WTC11 (cell line): ENCODE results near the gene NDUFAF2. TPM values are rescaled to one million over a fixed set of nuclear protein-coding genes. Genes with fewer than 3 reads are reported as not detected.

Experiments
- ATAC-seq: fragments of 200-7000 bp; cut with Tn5 transposase; 2 replicates; pipeline ENCODE4 v1.10.0; 2021; ENCODE audit warnings: mild to moderate bottlenecking, moderate library complexity
- CTCF ChIA-PET: fragments of 300-600 bp; sonication (Branson Sonifier 250); formaldehyde crosslinking; loops from one replicate; lab custom pipeline; 2021; ENCODE audit warnings: antibody characterized with exemption; lab: Charles Lee
- POLR2A ChIA-PET: fragments of 350-600 bp; sonication (Branson Sonifier 250); formaldehyde crosslinking; loops from one replicate; lab custom pipeline; 2021; ENCODE audit warnings: antibody characterized with exemption; lab: Charles Lee
- DNase-seq: peaks from one replicate; pipeline ENCODE4 v3.0.0; 2021; ENCODE audit warnings: low spot score
- H3K27ac Mint-ChIP-seq: 2 replicates; pipeline ENCODE4 v1.8.0; 2021; ENCODE audit warnings: mixed read lengths
- H3K27me3 Mint-ChIP-seq: 2 replicates; pipeline ENCODE4 v1.8.0; 2021; ENCODE audit warnings: low read depth, mild to moderate bottlenecking, moderate library complexity, mixed read lengths
- H3K36me3 Mint-ChIP-seq: 2 replicates; pipeline ENCODE4 v1.8.0; 2021; ENCODE audit warnings: mixed read lengths
- H3K4me1 Mint-ChIP-seq: 2 replicates; pipeline ENCODE4 v1.8.0; 2022; ENCODE audit warnings: mixed read lengths
- H3K4me3 Mint-ChIP-seq: 2 replicates; pipeline ENCODE4 v1.8.0; 2021; ENCODE audit warnings: mild to moderate bottlenecking, moderate library complexity, mixed read lengths
- H3K9me3 Mint-ChIP-seq: 2 replicates; pipeline ENCODE4 v1.8.0; 2021; ENCODE audit warnings: mixed read lengths
- AFF4 ChIP-seq: sonication (generic); formaldehyde crosslinking; IDR thresholded peaks from 2 replicates; pipeline ENCODE4 v1.8.1; 2023; ENCODE audit warnings: mild to moderate bottlenecking, missing genetic modification reagents, borderline replicate concordance
- ATF1 ChIP-seq: sonication (generic); formaldehyde crosslinking; IDR thresholded peaks from 2 replicates; pipeline ENCODE4 v1.8.1; 2023; ENCODE audit warnings: mild to moderate bottlenecking, moderate library complexity, missing genetic modification reagents
- CREM ChIP-seq: sonication (generic); formaldehyde crosslinking; IDR thresholded peaks from 2 replicates; pipeline ENCODE4 v1.8.1; 2022; ENCODE audit warnings: mild to moderate bottlenecking, missing genetic modification reagents, moderate library complexity
- ERG ChIP-seq: fragments of 250-450 bp; sonication (Bioruptor Pico); IDR thresholded peaks from 2 replicates; pipeline ENCODE4 v1.8.0; 2021; ENCODE audit warnings: mild to moderate bottlenecking
- ESRRA ChIP-seq: sonication (generic); formaldehyde crosslinking; IDR thresholded peaks from 2 replicates; pipeline ENCODE4 v1.8.1; 2022; ENCODE audit warnings: mild to moderate bottlenecking, missing genetic modification reagents, borderline replicate concordance
- ETV6 ChIP-seq: sonication (generic); formaldehyde crosslinking; IDR thresholded peaks from 2 replicates; pipeline ENCODE4 v1.8.1; 2022; ENCODE audit warnings: mild to moderate bottlenecking, missing genetic modification reagents
- FOXJ3 ChIP-seq: sonication (generic); formaldehyde crosslinking; IDR thresholded peaks from 2 replicates; pipeline ENCODE4 v1.9.0; 2021; ENCODE audit warnings: missing genetic modification reagents, mild to moderate bottlenecking, borderline replicate concordance
- HMGA2 ChIP-seq: fragments of 250-450 bp; sonication (Bioruptor Pico); IDR thresholded peaks from 2 replicates; pipeline ENCODE4 v1.4.0; 2021; ENCODE audit warnings: mild to moderate bottlenecking, moderate library complexity
- HMGXB4 ChIP-seq: sonication (generic); formaldehyde crosslinking; IDR thresholded peaks from 2 replicates; pipeline ENCODE4 v1.8.1; 2023; ENCODE audit warnings: mild to moderate bottlenecking, moderate library complexity, missing genetic modification reagents
- NFYB ChIP-seq: sonication (generic); formaldehyde crosslinking; conservative IDR thresholded peaks from 2 replicates; pipeline ENCODE4 v1.8.0; 2022; ENCODE audit warnings: low read depth, missing genetic modification reagents
- NR2C2 ChIP-seq: sonication (generic); formaldehyde crosslinking; IDR thresholded peaks from 2 replicates; pipeline ENCODE4 v1.8.0; 2022; ENCODE audit warnings: mild to moderate bottlenecking, missing genetic modification reagents
- OVOL2 ChIP-seq: fragments of 250-450 bp; sonication (Bioruptor Pico); IDR thresholded peaks from 2 replicates; pipeline ENCODE4 v1.9.0; 2021; ENCODE audit warnings: mild to moderate bottlenecking, borderline replicate concordance
- TEAD4 ChIP-seq: sonication (generic); formaldehyde crosslinking; IDR thresholded peaks from 2 replicates; pipeline ENCODE4 v1.8.0; 2022; ENCODE audit warnings: mild to moderate bottlenecking, missing genetic modification reagents
- TP53 ChIP-seq: sonication (generic); formaldehyde crosslinking; IDR thresholded peaks from 2 replicates; pipeline ENCODE4 v1.8.1; 2023; ENCODE audit warnings: mild to moderate bottlenecking, missing genetic modification reagents
- ZNF121 ChIP-seq: sonication (generic); formaldehyde crosslinking; IDR thresholded peaks from 2 replicates; pipeline ENCODE4 v1.8.0; 2023; ENCODE audit warnings: missing genetic modification reagents
- ZNF423 ChIP-seq: fragments of 250-450 bp; sonication (Bioruptor Pico); IDR thresholded peaks from 2 replicates; pipeline ENCODE4 v2.1.2; 2022; ENCODE audit warnings: mild to moderate bottlenecking, moderate library complexity
- total RNA-seq: library from RNA; stranded (reverse); gene quantifications from 3 replicates; pipeline ENCODE4 v1.2.3, GENCODE V29; 2021
- TF ChIP-seq, protein P1 (sequence below): sonication (generic); formaldehyde crosslinking; IDR thresholded peaks from 2 replicates; pipeline ENCODE4 v1.8.0; 2023; ENCODE audit warnings: missing genetic modification reagents, mild to moderate bottlenecking, borderline replicate concordance
- TF ChIP-seq, protein P2 (sequence below): fragments of 250-450 bp; sonication (Bioruptor Pico); IDR thresholded peaks from 2 replicates; pipeline ENCODE4 v1.9.0; 2021; ENCODE audit warnings: moderate library complexity, mild to moderate bottlenecking, inconsistent platforms, borderline replicate concordance
- TF ChIP-seq, protein P3 (sequence below): sonication (generic); formaldehyde crosslinking; IDR thresholded peaks from 2 replicates; pipeline ENCODE4 v1.8.1; 2023; ENCODE audit warnings: mild to moderate bottlenecking, missing genetic modification reagents

NDUFAF2 gene
- total RNA-seq, 1 experiment from 2014 or later = 42.0 TPM

DNA sequence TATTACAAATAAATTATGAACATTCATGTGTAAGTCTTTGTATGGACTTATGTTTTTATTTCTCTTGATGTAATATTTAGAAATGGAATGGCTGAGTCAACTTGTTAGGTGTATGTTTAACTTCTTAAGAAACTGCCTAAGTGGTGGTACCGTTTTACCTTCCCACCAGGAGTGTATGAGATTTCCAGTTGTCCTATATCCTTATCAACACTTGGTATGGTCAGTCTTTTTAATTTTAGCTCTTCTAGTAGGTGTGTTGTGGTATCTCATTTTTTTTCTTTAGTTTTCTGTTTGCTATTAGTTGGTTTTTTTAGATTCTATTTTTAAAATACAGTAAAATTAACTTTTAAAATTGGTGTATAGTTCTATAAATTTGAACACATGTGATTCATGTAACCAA is 3.7 kb downstream of the NDUFAF2 start:
- CTCF ChIA-PET = no interaction called here
- H3K4me3 Mint-ChIP-seq = no peak overlapping the region
- no peak for TF ChIP-seq ESRRA (CRISPR knock-in tag)
- TF ChIP-seq TEAD4 = no peak
- TF ChIP-seq, all 79 proteins: peak for 0
- no peak for ATAC-seq
- POLR2A ChIA-PET = no interaction called here
- Mint-ChIP-seq H3K4me1 (peaks cover 11% of the 10 kb centered on the region), H3K9me3 (peaks cover 4% of the 10 kb centered on the region; the same call in 1 of the 2 replicates), H3K27me3 (peaks cover 9% of the 10 kb centered on the region), H3K36me3 (0 out of 2 replicates have a peak, but pooled peaks cover 3% of the 10 kb centered on the region), H3K27ac (no peak overlapping the region; the same call in 1 of the 2 replicates)
- no peak for DNase-seq

DNA sequence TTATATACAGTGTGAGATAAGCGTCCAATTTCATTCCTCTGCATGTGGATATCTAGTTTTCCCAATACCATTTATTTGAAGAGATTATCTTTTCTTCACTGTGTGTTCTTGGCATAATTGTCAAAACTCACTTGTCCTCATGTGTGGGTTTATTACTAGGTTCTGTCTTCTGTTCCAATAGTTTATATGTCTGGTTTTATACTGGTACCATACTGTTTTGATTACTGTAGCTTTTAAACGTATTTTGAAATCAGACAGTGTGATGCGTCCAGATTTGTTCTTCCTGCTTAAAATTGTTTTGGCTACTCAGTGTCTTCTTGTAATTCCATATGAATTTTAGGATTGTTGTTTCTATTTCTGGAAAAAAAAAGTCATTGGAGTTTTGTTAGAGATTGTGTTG is 10.2 kb downstream of the NDUFAF2 start:
- TF ChIP-seq OVOL2 (CRISPR knock-in tag) = no peak
- no peak for TF ChIP-seq ERG (CRISPR knock-in tag)
- TF ChIP-seq HMGXB4 (CRISPR knock-in tag) = no peak
- TF ChIP-seq, protein P1, sequence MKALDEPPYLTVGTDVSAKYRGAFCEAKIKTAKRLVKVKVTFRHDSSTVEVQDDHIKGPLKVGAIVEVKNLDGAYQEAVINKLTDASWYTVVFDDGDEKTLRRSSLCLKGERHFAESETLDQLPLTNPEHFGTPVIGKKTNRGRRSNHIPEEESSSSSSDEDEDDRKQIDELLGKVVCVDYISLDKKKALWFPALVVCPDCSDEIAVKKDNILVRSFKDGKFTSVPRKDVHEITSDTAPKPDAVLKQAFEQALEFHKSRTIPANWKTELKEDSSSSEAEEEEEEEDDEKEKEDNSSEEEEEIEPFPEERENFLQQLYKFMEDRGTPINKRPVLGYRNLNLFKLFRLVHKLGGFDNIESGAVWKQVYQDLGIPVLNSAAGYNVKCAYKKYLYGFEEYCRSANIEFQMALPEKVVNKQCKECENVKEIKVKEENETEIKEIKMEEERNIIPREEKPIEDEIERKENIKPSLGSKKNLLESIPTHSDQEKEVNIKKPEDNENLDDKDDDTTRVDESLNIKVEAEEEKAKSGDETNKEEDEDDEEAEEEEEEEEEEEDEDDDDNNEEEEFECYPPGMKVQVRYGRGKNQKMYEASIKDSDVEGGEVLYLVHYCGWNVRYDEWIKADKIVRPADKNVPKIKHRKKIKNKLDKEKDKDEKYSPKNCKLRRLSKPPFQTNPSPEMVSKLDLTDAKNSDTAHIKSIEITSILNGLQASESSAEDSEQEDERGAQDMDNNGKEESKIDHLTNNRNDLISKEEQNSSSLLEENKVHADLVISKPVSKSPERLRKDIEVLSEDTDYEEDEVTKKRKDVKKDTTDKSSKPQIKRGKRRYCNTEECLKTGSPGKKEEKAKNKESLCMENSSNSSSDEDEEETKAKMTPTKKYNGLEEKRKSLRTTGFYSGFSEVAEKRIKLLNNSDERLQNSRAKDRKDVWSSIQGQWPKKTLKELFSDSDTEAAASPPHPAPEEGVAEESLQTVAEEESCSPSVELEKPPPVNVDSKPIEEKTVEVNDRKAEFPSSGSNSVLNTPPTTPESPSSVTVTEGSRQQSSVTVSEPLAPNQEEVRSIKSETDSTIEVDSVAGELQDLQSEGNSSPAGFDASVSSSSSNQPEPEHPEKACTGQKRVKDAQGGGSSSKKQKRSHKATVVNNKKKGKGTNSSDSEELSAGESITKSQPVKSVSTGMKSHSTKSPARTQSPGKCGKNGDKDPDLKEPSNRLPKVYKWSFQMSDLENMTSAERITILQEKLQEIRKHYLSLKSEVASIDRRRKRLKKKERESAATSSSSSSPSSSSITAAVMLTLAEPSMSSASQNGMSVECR (CRISPR knock-in tag) = no peak
- no peak for TF ChIP-seq NFYB (CRISPR knock-in tag)
- no peak for TF ChIP-seq HMGA2
- no peak for TF ChIP-seq ZNF121
- ATAC-seq (no peak), DNase-seq (no peak)
- Mint-ChIP-seq H3K9me3 (peaks cover 16% of the 10 kb centered on the region), H3K36me3 (peaks cover 11% of the 10 kb centered on the region; the same call in 1 of the 2 replicates), H3K4me3 (no peak overlapping the region), H3K4me1 (peaks cover 5% of the 10 kb centered on the region; the same call in 1 of the 2 replicates), H3K27me3 (no peaks in the 10 kb centered on the region), H3K27ac (no peak overlapping the region)
- ChIA-PET CTCF (no interaction called here), POLR2A (no interaction called here)

GRCh38 chr5:60958088-60958487 is 13.1 kb downstream of the NDUFAF2 start:
- peaks cover 11% of the 10 kb centered on the region; the same call in 1 of the 2 replicates for H3K36me3 Mint-ChIP-seq
- DNase-seq = no peak
- H3K27me3 Mint-ChIP-seq = no peaks in the 10 kb centered on the region
- CTCF ChIA-PET = interaction anchor here (1.1 to 1.5 kb wide), 4 partner anchors 13 to 1185 kb away, joined by 3 to 6 read pairs (median 4); partner anchors contain the start of genes ERCC8 and NDUFAF2
- TF ChIP-seq, protein P2, sequence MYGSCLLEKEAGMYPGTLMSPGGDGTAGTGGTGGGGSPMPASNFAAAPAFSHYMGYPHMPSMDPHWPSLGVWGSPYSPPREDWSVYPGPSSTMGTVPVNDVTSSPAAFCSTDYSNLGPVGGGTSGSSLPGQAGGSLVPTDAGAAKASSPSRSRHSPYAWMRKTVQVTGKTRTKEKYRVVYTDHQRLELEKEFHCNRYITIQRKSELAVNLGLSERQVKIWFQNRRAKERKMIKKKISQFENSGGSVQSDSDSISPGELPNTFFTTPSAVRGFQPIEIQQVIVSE (CRISPR knock-in tag) = no peak
- TF ChIP-seq CREM = no peak
- no peak for TF ChIP-seq TP53 (CRISPR knock-in tag)
- TF ChIP-seq, protein P3, sequence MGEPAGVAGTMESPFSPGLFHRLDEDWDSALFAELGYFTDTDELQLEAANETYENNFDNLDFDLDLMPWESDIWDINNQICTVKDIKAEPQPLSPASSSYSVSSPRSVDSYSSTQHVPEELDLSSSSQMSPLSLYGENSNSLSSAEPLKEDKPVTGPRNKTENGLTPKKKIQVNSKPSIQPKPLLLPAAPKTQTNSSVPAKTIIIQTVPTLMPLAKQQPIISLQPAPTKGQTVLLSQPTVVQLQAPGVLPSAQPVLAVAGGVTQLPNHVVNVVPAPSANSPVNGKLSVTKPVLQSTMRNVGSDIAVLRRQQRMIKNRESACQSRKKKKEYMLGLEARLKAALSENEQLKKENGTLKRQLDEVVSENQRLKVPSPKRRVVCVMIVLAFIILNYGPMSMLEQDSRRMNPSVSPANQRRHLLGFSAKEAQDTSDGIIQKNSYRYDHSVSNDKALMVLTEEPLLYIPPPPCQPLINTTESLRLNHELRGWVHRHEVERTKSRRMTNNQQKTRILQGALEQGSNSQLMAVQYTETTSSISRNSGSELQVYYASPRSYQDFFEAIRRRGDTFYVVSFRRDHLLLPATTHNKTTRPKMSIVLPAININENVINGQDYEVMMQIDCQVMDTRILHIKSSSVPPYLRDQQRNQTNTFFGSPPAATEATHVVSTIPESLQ (CRISPR knock-in tag) = no peak
- TF ChIP-seq ATF1 (CRISPR knock-in tag) = no peak
- TF ChIP-seq ZNF423 = no peak
- TF ChIP-seq FOXJ3 (CRISPR knock-in tag) = no peak
- no peak for TF ChIP-seq NR2C2 (CRISPR knock-in tag)
- TF ChIP-seq AFF4 (CRISPR knock-in tag) = no peak
- no peak for TF ChIP-seq NFYB (CRISPR knock-in tag)
- no peak for TF ChIP-seq ETV6 (CRISPR knock-in tag)
- peaks cover 16% of the 10 kb centered on the region for H3K9me3 Mint-ChIP-seq
- no peak overlapping the region for H3K4me3 Mint-ChIP-seq
- peaks cover 5% of the 10 kb centered on the region; the same call in 1 of the 2 replicates for H3K4me1 Mint-ChIP-seq
- no peak for ATAC-seq
- no peak overlapping the region for H3K27ac Mint-ChIP-seq
- POLR2A ChIA-PET = no interaction called here
